Activated B cell treated with CpG ODN at 0.5 μM for 24 hours (primary cell): ENCODE results near the gene USE1. TPM values are rescaled to one million over a fixed set of nuclear protein-coding genes. Genes with fewer than 3 reads are reported as not detected.

Source experiments
- ATAC-seq: fragments of 200-7000 bp; cut with Tn5 transposase; one replicate; pipeline ENCODE4 v1.10.0; 2021; ENCODE audit warnings: low read depth, mild to moderate bottlenecking, moderate library complexity
- CTCF ChIA-PET: fragments of 350-600 bp; sonication (Branson Sonifier 250); formaldehyde crosslinking; loops from one replicate; lab custom pipeline; 2021; ENCODE audit warnings: antibody characterized with exemption; lab: Charles Lee
- POLR2A ChIA-PET: fragments of 350-600 bp; sonication (Branson Sonifier 250); formaldehyde crosslinking; loops from one replicate; lab custom pipeline; 2021; ENCODE audit warnings: antibody characterized with exemption; lab: Charles Lee
- DNase-seq: peaks from one replicate; pipeline ENCODE4 v3.0.0; 2022
- H3K27ac Mint-ChIP-seq: one replicate; pipeline ENCODE4 v1.8.0; 2020; ENCODE audit warnings: mixed read lengths
- H3K27me3 Mint-ChIP-seq: one replicate; pipeline ENCODE4 v1.8.0; 2021; ENCODE audit warnings: mixed read lengths
- H3K36me3 Mint-ChIP-seq: one replicate; pipeline ENCODE4 v1.8.0; 2021; ENCODE audit warnings: low read depth, mixed read lengths
- H3K4me1 Mint-ChIP-seq: one replicate; pipeline ENCODE4 v1.8.0; 2021; ENCODE audit warnings: mixed read lengths
- H3K4me3 Mint-ChIP-seq: one replicate; pipeline ENCODE4 v1.8.0; 2020; ENCODE audit warnings: mild to moderate bottlenecking, mixed read lengths
- H3K9me3 Mint-ChIP-seq: one replicate; pipeline ENCODE4 v1.8.0; 2020; ENCODE audit warnings: mixed read lengths
- CTCF ChIP-seq: fragments of 200-600 bp; IDR thresholded peaks from one replicate; pipeline ENCODE4 v1.8.0; 2022; ENCODE audit warnings: antibody characterized with exemption, mild to moderate bottlenecking
- intact Hi-C: fragments of 100-400 bp; cut with micrococcal nuclease; formaldehyde crosslinking; loops from one replicate; pipeline ENCODE4 v1.15.1; 2024
- total RNA-seq: library from RNA; stranded (reverse); gene quantifications from 2 replicates; pipeline ENCODE4 v1.2.3, GENCODE V29; 2022

USE1 gene
- total RNA-seq, 1 donor from 2014 or later, result 43.4 TPM

- intact Hi-C loops, result no loop called here
- DNase-seq, result no peak
- POLR2A ChIA-PET, result interaction anchor here (0.5 to 2.0 kb wide), 2 partner anchors 10 to 121 kb away, joined by 5 to 15 read pairs; no protein-coding TSS in a partner anchor
These were observed 30.4 kb downstream of the USE1 start, which contains the start of gene NR2F6 for GRCh38 chr19:17245535-17245984. Gene NR2F6, minus strand, starts transcription at chr19:17245919. Its CDS starts 699 bp downstream, at chr19:17245220.

GRCh38 chr19:17246681-17247425 is 31.7 kb downstream of the USE1 start:
- H3K27ac Mint-ChIP-seq, result no peak overlapping the region

More at GRCh38 chr19:17245535-17245984, 30.4 kb downstream of the USE1 start, which contains the start of gene NR2F6:
- H3K27me3 Mint-ChIP-seq, result no peaks in the 10 kb centered on the region
- TF ChIP-seq CTCF, result no peak
- H3K9me3 Mint-ChIP-seq, result no peaks in the 10 kb centered on the region
- CTCF ChIA-PET, result no interaction called here
- peak within 1 kb of the TSS; percentile 89 for H3K27ac Mint-ChIP-seq
- peak within 1 kb of the TSS; percentile 92 for H3K4me3 Mint-ChIP-seq
- ATAC-seq, result peak; percentile 39
- H3K4me1 Mint-ChIP-seq, result peaks cover 13% of the 10 kb centered on the region
- H3K36me3 Mint-ChIP-seq, result no peaks in the 10 kb centered on the region

DNA sequence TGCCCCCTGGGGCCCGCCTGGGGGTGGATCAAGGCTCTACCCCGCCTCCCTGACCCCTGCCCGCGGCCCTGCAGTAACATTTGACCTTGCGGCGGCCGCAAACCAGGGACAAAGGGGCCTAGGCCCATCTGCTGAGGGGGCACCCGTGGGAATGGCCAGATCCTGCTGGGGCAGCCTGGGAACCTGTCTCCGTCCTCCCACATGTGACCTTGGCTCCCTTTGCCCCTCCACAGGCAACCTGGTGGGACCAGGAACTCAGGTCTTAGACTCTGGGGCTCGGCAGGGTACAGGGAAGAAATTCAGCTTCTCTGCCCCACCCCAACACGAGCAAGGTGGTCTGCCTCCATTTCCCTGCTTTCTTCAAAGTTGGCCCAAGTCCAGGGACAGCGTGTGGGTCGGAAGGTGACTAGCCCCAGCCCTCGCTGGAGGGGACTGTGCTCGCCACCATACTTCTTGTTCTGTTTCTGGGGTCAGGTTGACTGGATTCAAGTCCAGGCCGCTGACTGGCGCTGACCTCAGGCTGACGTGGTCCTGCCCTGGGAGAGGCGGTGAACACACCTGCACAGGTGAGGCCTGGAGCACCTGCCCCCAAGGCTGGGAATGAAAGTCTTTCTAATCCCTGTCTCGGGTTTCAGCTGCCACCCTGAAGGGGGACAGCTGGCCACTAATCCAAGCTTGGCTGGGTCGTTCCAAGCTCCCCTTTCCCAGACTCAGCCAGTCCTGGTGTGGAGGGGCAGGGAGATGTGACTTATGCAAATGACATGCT is 33.0 kb downstream of the USE1 start:
- intact Hi-C loops, result no loop called here

More at GRCh38 chr19:17246681-17247425, 31.7 kb downstream of the USE1 start:
- H3K27me3 Mint-ChIP-seq, result no peaks in the 10 kb centered on the region
- intact Hi-C loops, result loop anchor here (1.0 to 2.0 kb wide), 3 partner anchors 12 to 21 kb away; partner anchors contain the start of genes BABAM1 and OCEL1
- H3K4me3 Mint-ChIP-seq, result peak overlapping the region; percentile 92
- TF ChIP-seq CTCF, result no peak
- DNase-seq, result no peak
- H3K36me3 Mint-ChIP-seq, result no peaks in the 10 kb centered on the region
- no peaks in the 10 kb centered on the region for H3K9me3 Mint-ChIP-seq
- peaks cover 13% of the 10 kb centered on the region for H3K4me1 Mint-ChIP-seq
- ATAC-seq, result no peak
- CTCF ChIA-PET, result no interaction called here
- POLR2A ChIA-PET, result interaction anchor here (1.0 kb wide), 1 partner anchor 14 kb away, joined by 3 read pairs; no protein-coding TSS in a partner anchor

GRCh38 chr19:17249887-17250548 is 34.9 kb downstream of the USE1 start:
- ATAC-seq (no peak), DNase-seq (no peak)
- CTCF ChIA-PET, result interaction anchor here (1.7 to 2.7 kb wide), 2 partner anchors 10 to 14 kb away, joined by 5 to 13 read pairs; no protein-coding TSS in a partner anchor
- no peak overlapping the region for H3K27ac Mint-ChIP-seq
- no peaks in the 10 kb centered on the region for H3K36me3 Mint-ChIP-seq
- no peak for TF ChIP-seq CTCF
- POLR2A ChIA-PET, result interaction anchor here (1.6 kb wide), 1 partner anchor 10 kb away, joined by 4 read pairs; no protein-coding TSS in a partner anchor
- no peaks in the 10 kb centered on the region for H3K4me1 Mint-ChIP-seq
- no peak overlapping the region for H3K4me3 Mint-ChIP-seq
- H3K27me3 Mint-ChIP-seq, result no peaks in the 10 kb centered on the region
- no peaks in the 10 kb centered on the region for H3K9me3 Mint-ChIP-seq
- intact Hi-C loops, result no loop called here

More for the DNA sequence above, 33.0 kb downstream of the USE1 start:
- no peak for DNase-seq
- ChIA-PET CTCF (interaction anchor here (1.7 to 2.7 kb wide), 2 partner anchors 12 kb away, joined by 5 to 13 read pairs; no protein-coding TSS in a partner anchor), POLR2A (interaction anchor here (0.6 to 1.9 kb wide), 3 partner anchors 12 to 28 kb away, joined by 3 to 6 read pairs (median 5); partner anchors contain the start of gene OCEL1)
- Mint-ChIP-seq H3K27ac (no peak overlapping the region), H3K4me3 (no peak overlapping the region), H3K4me1 (peaks cover 3% of the 10 kb centered on the region), H3K9me3 (no peaks in the 10 kb centered on the region), H3K27me3 (no peaks in the 10 kb centered on the region), H3K36me3 (no peaks in the 10 kb centered on the region)
- TF ChIP-seq CTCF, result no peak
- no peak for ATAC-seq
